HG03095 (cell line): ENCODE data around the gene ZBTB8B.
"Not testable (repeated sequence)": the region's sequence is repeated elsewhere in the genome, so short reads cannot be mapped to it uniquely, and the experiment has no call there.

Experiments used
- ATAC-seq: cut with Tn5 transposase; IDR thresholded peaks from one replicate; pipeline ENCODE4 v1.9.1; 2021; ENCODE audit warnings: moderate library complexity; ENCODE audit not compliant: unreplicated experiment

The ZBTB8B gene

DNA sequence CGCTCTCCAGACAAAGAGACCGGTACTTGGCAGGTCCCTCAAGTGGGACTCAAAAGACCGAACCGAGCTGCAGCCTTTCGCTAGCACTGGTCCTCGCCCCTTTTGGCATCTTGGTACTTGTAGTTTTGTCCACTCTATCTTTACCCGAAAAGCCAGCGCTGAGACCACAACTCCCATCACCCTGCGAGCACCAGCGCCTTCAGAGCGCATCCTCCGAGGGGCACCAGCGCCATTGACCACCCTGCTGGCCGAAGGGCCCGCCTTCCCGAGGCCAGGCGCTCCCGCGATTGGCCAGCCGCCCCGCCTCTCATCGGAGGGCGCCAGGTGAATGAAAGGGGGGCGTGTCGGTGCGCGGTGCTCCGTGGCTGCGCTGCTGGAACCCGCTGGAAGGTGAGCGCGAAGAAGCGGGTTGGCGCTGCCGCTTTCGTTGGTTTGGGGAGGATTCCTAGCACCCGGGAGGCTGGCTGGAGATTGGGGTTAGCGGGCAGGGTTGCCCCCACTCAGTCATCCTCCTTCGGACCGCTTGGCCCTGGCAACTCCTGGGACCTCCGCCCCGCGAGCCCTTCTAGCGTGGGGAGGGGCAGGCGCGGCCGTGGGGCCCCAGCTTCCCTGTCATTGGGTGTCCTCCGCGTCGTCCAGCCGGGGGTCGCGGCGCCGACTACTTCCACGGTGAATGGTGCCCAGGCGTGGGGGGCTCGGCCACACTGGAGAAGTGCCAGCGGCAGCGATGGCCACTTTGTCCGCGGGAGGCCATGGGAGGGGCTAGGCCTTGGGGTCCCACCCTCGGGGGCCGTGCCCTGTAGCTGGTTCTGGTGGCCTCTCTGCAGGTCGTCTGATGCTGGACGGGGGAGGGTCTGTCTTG lies at the start of gene ZBTB8B:
Gene ZBTB8B, plus strand, starts transcription at position 357 of the 862 bp plus-strand sequence. CDS start 5,553 bp downstream, outside the sequence.
- no peak for ATAC-seq

DNA sequence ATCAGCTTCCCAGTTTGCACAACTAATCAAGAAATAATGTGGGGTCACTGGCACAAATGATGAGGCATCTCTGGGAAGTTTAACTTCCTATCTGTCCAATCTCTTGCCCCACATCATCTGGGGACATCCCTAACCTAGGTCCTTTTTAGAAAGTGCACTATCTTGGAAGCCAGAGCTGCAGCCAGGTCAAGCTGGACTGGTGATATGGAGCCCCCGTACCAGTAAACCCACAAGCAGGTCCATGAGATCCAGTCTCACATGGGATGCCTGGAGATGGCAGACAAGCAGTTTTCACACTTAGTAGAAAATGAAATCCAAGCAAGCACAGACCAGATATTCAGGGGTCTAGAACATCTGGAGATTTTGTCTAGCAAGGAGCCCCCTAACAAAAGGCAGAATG lies 43.1 kb upstream of the ZBTB8B start:
- ATAC-seq, result no peak

DNA sequence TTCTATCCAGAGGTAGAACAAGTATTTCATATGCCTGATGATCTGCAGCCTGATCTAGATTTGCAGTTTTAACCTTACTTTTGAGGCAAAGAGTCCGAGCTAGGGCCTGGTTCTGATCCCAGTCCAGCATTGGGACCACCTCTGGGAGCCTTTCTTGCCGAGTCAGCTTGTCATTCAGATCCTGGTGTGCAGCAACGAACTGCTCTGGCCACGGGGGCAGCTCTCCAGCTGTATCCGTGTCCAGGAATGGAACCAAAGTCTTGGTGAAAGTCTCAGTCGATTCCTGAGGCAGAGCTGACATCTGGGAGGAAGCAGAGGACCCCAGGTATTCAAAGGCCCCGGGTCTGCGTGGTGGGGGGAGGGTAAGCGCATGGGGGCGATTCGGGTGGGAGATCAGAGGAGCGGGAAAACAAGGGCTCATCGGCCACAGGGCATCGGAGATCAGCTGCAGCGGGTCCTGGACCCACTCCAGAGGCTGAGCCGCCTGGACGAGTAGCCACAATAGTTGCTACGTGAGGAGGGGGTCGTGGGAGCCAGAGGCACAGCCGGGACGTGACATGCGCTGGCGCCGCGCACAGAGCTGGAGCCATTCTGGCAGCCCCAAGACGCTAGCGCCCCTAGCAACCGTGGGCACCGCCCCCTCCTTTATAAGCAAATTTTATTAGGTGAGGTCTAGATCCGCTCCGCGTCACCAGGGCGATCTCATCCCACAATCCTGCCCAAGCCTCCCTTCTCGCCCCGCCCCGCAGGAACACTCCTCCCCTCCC lies 38.2 kb upstream of the ZBTB8B start:
- no peak for ATAC-seq

DNA sequence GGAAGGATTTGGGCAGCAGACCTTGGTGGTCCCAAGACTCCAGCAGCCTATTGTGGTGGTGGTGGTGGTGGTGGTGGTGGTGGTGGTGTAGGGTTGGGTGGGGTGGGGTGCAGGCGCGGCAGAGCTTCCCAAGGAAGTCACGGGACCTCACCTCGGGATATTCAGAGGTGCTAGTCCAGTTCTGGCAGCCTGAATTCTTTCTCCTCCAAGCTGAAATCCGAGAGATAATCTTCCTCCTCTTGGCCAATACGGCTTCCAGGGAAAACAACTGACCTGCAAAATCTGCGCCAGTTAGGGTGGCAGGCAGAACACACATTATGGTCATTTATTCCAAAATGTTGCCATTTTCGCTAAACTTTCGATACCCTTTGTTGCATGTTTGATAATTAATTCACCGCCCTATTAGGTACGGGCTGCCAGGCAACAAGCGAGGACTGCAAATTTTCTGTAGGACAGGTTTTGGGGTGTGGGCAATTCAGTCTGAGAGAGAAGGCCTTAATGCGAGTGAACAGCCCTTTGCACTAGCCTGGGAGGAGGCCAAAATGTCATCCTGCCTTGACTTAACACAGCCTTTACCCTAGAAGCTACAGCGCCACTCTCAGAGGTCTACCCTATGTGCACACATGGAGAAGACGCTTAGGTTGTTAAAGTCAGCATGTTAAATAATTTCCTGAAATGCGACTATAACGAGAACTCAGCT lies 37.5 kb upstream of the ZBTB8B start:
- no peak for ATAC-seq

DNA sequence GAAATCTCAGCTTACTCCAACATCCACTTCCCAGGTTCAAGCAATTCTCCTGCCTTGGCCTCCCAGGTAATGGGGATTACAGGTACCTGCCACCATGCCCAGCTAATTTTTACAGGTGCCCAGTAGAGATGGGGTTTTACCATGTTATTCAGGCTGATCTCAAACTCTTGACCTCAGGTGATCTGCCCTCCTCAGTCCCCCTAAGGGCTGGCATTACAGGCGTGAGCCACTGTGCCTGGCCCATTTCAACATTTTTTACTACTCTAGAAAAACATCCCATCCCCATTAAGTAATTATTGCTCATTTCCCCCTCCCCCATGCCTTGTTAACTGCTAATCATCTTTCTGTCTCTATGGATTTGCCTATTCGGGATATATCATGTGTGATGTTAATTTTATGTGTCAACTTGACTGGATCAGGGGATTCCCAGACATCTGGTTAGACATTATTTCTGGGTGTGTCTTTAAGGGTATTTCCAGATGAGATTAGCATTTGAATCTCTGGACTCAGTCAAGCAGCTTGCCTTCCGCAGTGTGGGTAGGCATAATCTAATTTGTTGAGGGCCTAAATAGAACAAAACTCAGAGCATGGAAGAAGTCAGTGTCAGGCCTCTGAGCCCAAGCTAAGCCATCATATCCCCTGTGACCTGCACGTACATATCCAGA lies 33.0 kb upstream of the ZBTB8B start:
- no peak for ATAC-seq

DNA sequence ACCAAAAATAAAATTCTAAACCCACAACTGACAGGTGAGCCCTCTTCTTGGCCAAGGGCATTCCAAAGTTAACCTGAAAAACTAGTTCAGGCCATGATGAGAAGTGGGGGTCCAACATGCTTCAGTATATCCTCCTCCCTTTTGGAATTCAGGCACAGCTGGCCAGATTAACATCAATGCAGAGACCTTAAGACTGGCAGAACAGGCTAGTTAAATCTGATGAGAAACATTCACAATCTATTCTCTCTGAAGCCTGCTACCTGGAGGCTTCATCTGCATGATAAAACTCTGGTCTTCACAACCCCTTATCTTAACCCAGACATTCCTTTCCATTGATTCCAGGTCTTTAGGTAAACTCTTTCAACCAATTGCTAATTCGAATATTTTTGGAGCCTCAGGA lies 26.7 kb upstream of the ZBTB8B start:
- ATAC-seq, result no peak

DNA sequence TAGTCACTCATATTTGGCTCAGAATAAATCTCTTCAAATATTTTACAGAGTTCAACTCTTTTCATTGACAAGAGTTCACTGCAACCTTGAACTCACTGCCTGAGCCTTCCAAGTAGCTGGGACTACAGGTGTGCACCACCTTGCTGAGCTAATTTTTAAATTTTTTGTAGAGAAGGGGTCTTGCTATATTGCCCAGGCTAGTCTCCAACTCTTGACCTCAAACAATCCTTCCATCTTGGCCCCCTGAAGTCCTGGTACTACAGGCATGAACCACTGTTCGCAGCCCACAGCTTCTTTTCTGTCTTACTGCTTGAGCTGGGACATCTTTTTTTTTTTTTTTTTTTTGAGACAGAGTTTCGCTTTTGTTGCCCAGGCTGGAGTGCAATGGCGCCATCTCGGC lies 26.1 kb upstream of the ZBTB8B start:
- not testable (repeated sequence) for ATAC-seq

DNA sequence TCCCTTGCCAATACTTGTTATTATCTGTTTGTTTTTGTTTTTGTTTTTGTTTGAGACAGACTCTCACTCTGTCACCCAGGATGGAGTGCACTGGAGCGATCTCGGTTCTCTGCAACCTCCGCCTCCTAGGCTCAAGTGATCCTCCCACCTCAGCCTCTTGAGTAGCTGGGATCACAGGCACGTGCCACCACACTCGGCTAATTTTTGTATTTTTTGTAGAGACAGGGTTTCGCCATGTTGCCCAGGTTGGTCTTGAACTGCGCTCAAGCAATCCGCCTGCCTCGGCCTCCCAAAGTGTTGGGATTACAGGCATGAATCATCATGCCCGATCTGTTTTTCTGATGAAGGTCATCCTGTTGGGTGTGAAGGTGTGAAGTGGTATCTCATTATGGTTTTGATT lies 23.4 kb upstream of the ZBTB8B start:
- ATAC-seq, result not testable (repeated sequence)

DNA sequence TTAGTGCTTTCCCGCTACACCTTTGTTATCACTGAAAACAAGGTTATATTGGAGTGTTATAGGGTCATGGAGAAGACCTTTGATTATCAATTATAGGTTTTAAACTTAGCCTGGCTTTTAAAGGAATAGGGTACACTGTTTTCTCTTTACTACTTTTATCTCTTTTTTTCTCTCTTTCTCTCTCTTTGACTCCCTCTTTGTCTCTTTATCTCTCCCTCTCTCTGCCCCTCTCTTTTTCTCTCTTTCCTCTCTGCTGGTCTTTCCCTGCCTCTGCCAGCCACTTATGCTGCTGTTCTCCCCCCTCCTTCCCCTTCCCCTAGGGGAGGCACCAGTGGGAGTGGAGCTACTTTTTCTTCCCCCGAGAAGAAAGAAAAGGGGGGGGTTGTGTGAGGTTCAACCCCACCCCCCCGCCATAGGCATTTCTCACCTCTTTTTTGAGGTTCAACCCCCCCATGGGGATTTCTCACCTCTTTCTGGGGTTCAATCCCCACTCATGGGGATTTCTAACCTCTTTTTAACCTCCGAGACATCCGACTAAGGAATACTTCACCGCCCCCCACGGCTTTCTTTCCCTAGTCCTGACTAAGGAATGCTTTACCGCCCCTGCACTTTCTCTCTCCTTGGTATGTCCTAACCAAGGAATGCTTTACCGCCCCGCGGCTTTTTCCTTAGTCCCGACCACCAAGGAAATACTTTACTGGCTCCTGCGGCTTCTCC lies 17.2 kb upstream of the ZBTB8B start:
- no peak for ATAC-seq

DNA sequence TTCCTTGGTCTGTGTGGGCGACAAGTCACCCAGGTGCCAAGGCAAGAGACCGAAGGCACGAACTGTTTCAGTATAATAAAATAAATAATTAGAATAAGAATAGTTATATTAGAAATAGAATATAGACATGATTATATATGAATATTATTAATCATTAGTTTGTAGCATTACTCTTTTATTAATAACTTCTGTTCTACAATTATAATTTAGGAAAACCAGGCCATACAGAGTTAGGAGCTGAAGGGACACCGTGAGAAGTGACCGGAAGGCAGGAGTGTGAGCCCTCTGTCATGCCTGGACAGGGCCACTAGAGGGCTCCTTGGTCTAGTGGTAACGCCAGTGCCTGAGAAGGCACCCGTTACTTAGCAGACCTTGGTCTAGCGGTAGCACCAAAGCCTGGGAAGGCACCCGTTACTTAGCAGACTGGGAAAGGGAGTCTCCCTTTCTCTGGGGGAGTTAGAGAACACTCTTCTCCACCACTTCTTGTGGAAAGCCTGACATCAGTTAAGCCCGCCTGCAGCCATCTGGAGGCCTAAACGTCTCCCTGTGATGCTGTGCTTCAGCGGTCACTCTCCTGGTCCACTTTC lies 16.6 kb upstream of the ZBTB8B start:
- ATAC-seq, result not testable (repeated sequence)

DNA sequence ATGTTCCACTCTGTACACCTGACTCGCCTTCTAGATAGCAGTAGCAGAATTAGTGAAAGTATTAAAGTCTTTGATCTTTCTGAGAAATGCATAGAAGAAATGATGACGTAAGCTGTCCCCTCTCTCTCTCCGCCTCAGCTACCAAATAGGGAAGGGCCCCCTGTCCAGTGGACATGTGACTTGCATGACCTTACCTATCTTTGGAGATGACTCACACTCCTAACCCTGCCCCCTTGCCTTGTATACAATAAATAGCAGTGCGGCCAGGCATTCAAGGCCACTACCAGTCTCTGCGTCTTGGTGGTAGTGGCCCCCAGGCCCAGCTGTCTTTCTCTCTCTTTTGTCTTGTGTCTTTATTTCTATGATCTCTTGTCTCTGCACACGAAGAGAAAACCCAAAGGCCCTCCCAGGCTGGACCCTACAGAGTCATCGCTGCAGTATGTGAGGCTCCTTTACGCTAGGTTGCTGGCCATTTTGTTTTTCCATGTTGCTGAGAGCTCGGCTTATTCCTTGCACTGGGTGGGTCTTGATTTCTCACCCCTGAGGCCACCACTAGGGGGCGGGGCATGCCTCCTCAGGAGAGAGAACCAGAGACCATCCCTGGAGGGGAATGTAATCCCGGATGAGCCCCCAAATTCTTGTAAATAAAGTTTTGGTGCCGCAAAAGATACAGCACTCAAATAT lies 16.0 kb upstream of the ZBTB8B start:
- ATAC-seq, result no peak

DNA sequence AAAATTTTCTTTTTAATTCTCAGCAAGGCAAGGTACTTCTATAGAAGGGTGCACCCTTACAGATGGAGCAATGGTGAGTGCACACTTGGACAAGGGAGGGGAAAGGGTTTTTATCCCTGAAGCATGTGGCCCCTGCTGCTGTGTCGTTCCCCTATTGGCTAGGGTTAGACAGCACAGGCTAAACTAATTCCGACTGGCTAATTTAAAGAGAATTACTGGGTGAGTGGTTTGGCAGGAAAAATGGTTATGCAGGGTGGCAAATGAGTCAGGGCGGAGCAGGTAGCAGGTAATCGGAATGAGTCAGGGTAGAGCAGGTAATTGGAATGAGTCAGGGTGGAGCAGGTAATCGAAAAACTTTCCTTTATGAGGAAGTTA lies 15.4 kb upstream of the ZBTB8B start:
- ATAC-seq, result not testable (repeated sequence)

DNA sequence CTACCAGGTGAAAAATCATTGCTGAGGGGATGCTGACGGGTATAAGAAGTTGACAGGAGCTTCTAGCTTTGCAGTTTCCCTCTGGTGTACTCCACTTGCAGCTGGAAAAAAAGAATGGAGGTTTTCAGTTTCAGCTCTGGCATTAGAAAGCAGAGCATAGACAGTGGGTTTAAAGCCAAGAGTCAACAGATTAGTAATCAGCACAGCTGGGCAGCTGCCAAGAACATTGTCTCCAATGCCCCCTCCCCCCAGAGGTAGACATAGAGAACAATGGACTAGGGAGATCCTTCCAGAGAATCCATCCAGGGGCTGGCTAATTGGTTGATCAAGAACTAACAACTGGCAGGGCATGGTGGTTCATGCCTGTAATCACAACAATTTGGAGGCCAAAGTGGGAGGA lies 10.1 kb upstream of the ZBTB8B start:
- no peak for ATAC-seq

DNA sequence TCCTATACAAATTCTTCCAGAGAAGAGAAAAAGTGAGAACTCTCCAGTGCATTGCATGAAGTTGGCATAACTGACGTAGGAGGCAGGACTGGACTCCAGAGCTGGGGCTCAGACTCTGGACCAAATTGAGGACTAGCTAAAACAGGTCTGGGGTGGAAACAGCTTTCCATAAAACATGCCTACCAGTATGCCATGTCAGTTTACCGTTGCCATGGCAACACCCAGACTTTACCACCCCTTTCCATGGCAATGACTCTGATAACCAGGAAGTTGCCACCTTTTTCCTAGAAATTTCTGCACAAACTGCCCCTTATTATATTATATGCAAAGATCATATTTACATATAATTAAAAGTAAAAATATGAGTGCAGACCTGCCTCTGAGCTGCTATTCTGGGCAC lies 8.9 kb upstream of the ZBTB8B start:
- no peak for ATAC-seq

DNA sequence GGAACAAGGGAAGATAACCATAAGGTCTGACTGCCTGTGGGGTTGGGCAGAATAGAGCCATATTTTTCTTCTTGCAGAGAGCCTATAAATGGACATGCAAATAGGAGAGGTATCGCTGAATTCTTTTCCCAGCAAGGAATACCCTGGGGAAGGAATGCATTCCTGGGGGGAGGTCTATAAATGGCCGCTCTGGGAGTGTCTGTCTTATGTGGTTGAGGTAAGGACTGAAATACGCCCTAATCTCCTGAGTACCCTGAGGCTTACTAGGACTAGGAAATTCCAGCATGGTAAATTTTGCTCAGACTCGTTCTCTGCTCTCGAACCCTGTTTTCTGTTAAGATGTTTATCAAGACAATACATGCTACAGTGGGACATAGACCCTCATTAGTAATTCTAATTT lies 6.1 kb upstream of the ZBTB8B start:
- ATAC-seq, result not testable (repeated sequence)

DNA sequence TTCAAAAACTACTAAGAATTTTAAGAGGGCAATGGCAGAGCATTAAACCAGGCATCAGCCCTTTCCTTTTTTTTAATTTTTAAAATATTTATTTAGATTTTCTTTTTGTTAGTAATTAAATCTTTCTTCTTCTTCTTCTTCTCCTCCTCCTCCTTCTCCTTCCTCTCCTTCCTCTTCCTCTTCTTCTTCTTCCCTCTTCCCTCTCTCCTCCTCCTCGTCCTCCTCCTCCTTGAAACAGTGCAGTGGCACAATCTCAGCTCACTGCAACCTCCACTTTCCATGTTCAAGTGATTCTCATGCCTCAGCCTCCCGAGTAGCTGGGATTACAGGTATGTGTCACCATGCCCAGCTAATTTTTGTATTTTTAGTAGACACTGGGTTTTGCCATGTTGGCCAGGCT lies 1.9 kb upstream of the ZBTB8B start:
- not testable (repeated sequence) for ATAC-seq

DNA sequence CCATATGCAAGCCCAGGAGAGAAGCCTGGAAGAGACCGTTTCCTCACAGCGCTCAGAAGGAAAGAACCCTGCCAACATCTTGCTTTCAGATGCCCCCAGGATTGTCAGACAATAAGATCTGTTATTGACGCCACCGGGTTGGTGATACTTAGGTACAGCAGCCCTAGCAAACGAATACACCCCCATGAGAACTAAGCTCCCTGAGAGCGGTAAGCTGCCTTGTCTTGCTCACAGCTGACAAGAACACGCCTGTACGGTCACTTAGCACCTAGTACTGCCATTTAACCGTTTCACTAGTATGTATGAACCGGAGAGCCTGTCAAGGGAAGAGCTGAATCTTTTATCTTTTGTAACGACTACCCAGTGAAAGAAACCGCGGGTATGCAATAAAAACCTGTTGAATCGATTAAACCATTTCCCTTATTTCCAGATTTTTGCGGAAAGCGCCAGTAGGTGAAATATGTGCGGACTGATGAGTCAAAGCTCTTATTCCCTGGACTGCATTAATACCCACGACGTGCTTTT lies 619 bp upstream of the ZBTB8B start:
- ATAC-seq, result no peak

DNA sequence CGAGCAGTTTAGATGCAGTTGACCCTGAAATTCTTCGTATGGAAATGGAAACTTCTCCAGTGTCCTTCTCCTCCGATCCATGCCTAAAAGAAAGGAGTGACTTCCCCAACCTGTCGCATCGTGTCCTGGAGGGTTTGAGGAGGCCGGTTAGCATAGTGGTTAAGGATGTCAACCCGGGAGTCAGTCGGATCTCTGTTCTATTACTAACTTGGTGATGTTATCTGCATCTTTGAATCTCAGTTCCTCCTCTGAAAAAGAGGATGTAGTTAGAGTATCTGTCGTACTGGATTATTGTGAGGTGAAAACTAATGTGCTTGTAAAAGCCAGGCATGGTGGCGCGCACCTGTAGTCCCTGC lies 684 bp downstream of the ZBTB8B start:
- ATAC-seq, result no peak

DNA sequence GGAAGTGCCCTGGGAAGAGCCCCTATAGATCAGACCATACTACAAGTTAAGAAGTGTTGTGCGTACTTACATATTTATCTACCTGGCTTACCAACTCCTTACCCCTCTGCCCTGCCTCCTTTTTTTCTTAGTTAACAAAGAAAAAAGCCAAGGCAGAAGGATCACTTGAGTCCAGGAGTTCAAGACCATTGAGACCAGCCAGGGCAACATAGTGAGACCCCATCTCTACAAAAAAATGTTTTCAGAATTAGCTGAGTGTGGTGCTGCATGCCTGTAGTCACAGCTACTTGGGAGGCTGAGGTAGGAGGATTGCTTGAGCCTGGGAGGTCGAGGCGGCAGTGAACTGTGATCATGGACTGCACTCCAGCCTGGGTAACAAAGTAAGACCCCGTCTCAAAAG lies 1.9 kb downstream of the ZBTB8B start:
- no peak for ATAC-seq
